ENCODE measurements around the gene FBXO27. TPM values are rescaled to one million over a fixed set of nuclear protein-coding genes. Genes with fewer than 3 reads are reported as not detected.

Gene FBXO27
- total and polyA plus RNA-seq, 2 donors (not counting 1 experiment from before 2014, with no cell fraction given): 0.83 to 3.6 TPM

GRCh38 chr19:39007096-39007495 lies 25.3 kb downstream of the FBXO27 start:
- DNase-seq (ENCODE audit: low read depth in 2 of 2): no peak
- no peaks in the 10 kb centered on the region for H3K4me1 ChIP-seq (ENCODE audit: control insufficient read depth, extremely low read depth, insufficient read depth, low read length)
- no peaks in the 10 kb centered on the region for H3K27me3 ChIP-seq (ENCODE audit: control insufficient read depth, insufficient read depth, low read length)
- no peaks in the 10 kb centered on the region for H3K9me3 ChIP-seq (ENCODE audit: control insufficient read depth, insufficient read depth, low read depth, low read length)
- no peak overlapping the region for H3K4me2 ChIP-seq (ENCODE audit: extremely low read depth, insufficient read depth, low read length)
- H3K36me3 ChIP-seq (ENCODE audit: control insufficient read depth, insufficient read depth, low read length): no peaks in the 10 kb centered on the region
- TF ChIP-seq CTCF (conservative IDR thresholded peaks at IDR 0.05 in 1 of 2, IDR thresholded peaks at IDR 0.05 in 1 of 2; ENCODE audit: low read depth in 1 of 2, low read length in 2 of 2): no peak
- TF ChIP-seq EZH2 (IDR thresholded peaks at IDR 0.05; ENCODE audit: low read length, missing control alignments): no peak
- H3K27ac ChIP-seq (ENCODE audit: insufficient read depth, low read length): no peak overlapping the region
- no peak overlapping the region for H3K9ac ChIP-seq (ENCODE audit: insufficient read depth, low read length)
- no peak overlapping the region for H2AFZ ChIP-seq (ENCODE audit: low read length)
- H3K79me2 ChIP-seq (ENCODE audit: control insufficient read depth, insufficient read depth, low read length): no peaks in the 10 kb centered on the region
- H3K4me3 ChIP-seq (replicated peaks in 1 of 4; ENCODE audit: control extremely low read depth in 1 of 4, insufficient read depth in 1 of 4, low read depth in 3 of 4, low read length in 4 of 4): no peak overlapping the region
- H4K20me1 ChIP-seq (ENCODE audit: control insufficient read depth, extremely low read depth, insufficient read depth, low read length): no peaks in the 10 kb centered on the region

GRCh38 chr19:39004403-39004802 lies 27.9 kb downstream of the FBXO27 start:
- Histone ChIP-seq H3K27me3 (ENCODE audit: control insufficient read depth, insufficient read depth, low read length) (no peaks in the 10 kb centered on the region), H3K4me1 (ENCODE audit: control insufficient read depth, extremely low read depth, insufficient read depth, low read length) (no peaks in the 10 kb centered on the region), H3K79me2 (ENCODE audit: control insufficient read depth, insufficient read depth, low read length) (no peaks in the 10 kb centered on the region), H3K27ac (ENCODE audit: insufficient read depth, low read length) (no peak overlapping the region), H3K36me3 (ENCODE audit: control insufficient read depth, insufficient read depth, low read length) (no peaks in the 10 kb centered on the region), H3K9me3 (ENCODE audit: control insufficient read depth, insufficient read depth, low read depth, low read length) (no peaks in the 10 kb centered on the region), H3K9ac (ENCODE audit: insufficient read depth, low read length) (no peak overlapping the region), H3K4me2 (ENCODE audit: extremely low read depth, insufficient read depth, low read length) (no peak overlapping the region), H3K4me3 (replicated peaks in 1 of 4; ENCODE audit: control extremely low read depth in 1 of 4, insufficient read depth in 1 of 4, low read depth in 3 of 4, low read length in 4 of 4) (no peak overlapping the region), H2AFZ (ENCODE audit: low read length) (no peak overlapping the region), H4K20me1 (ENCODE audit: control insufficient read depth, extremely low read depth, insufficient read depth, low read length) (no peaks in the 10 kb centered on the region)
- TF ChIP-seq CTCF (conservative IDR thresholded peaks at IDR 0.05 in 1 of 2, IDR thresholded peaks at IDR 0.05 in 1 of 2; ENCODE audit: low read depth in 1 of 2, low read length in 2 of 2) (no peak), EZH2 (IDR thresholded peaks at IDR 0.05; ENCODE audit: low read length, missing control alignments) (no peak)
- no peak for DNase-seq (ENCODE audit: low read depth in 2 of 2)

GRCh38 chr19:39003796-39004195 lies 28.6 kb downstream of the FBXO27 start:
- Histone ChIP-seq H3K36me3 (ENCODE audit: control insufficient read depth, insufficient read depth, low read length) (no peaks in the 10 kb centered on the region), H3K27ac (ENCODE audit: insufficient read depth, low read length) (no peak overlapping the region), H3K27me3 (ENCODE audit: control insufficient read depth, insufficient read depth, low read length) (no peaks in the 10 kb centered on the region), H3K9ac (ENCODE audit: insufficient read depth, low read length) (no peak overlapping the region), H3K4me1 (ENCODE audit: control insufficient read depth, extremely low read depth, insufficient read depth, low read length) (no peaks in the 10 kb centered on the region), H3K4me2 (ENCODE audit: extremely low read depth, insufficient read depth, low read length) (no peak overlapping the region), H3K9me3 (ENCODE audit: control insufficient read depth, insufficient read depth, low read depth, low read length) (no peaks in the 10 kb centered on the region), H3K79me2 (ENCODE audit: control insufficient read depth, insufficient read depth, low read length) (no peaks in the 10 kb centered on the region), H3K4me3 (replicated peaks in 1 of 4; ENCODE audit: control extremely low read depth in 1 of 4, insufficient read depth in 1 of 4, low read depth in 3 of 4, low read length in 4 of 4) (no peak overlapping the region), H4K20me1 (ENCODE audit: control insufficient read depth, extremely low read depth, insufficient read depth, low read length) (no peaks in the 10 kb centered on the region), H2AFZ (ENCODE audit: low read length) (no peak overlapping the region)
- TF ChIP-seq CTCF (conservative IDR thresholded peaks at IDR 0.05 in 1 of 2, IDR thresholded peaks at IDR 0.05 in 1 of 2; ENCODE audit: low read depth in 1 of 2, low read length in 2 of 2) (no peak), EZH2 (IDR thresholded peaks at IDR 0.05; ENCODE audit: low read length, missing control alignments) (no peak)
- no peak for DNase-seq (ENCODE audit: low read depth in 2 of 2)
